ENCODE measurements around the gene PRPS1. TPM values are rescaled to one million over a fixed set of nuclear protein-coding genes. Genes with fewer than 3 reads are reported as not detected.
A peak's percentile ranks its signal among the peaks of the same experiment; 100 is the strongest.

Gene PRPS1
- total RNA-seq, 1 experiment from 2014 or later: 126 TPM

GRCh38 chrX:107629540-107629909 is 1.2 kb downstream of the PRPS1 start:
- Mint-ChIP-seq H3K27ac (peak overlapping the region; percentile 79), H3K36me3 (0 out of 2 replicates have a peak, but pooled peaks cover 4% of the 10 kb centered on the region), H3K9me3 (no peaks in the 10 kb centered on the region), H3K4me1 (peaks cover 24% of the 10 kb centered on the region), H3K27me3 (ENCODE audit: low read depth) (no peaks in the 10 kb centered on the region), H3K4me3 (peak overlapping the region; percentile 92)
- CTCF ChIA-PET: interaction anchor here (1.3 to 2.8 kb wide), 4 partner anchors 25 to 178 kb away, joined by 3 to 16 read pairs (median 10); no protein-coding TSS in a partner anchor
- DNase-seq (ENCODE audit: low spot score): no peak
- POLR2A ChIA-PET: interaction anchor here (2.1 to 2.3 kb wide), 2 partner anchors 25 to 87 kb away, joined by 7 to 9 read pairs; no protein-coding TSS in a partner anchor
- no peak for TF ChIP-seq MYBL2 (CRISPR knock-in tag; IDR thresholded peaks at IDR 0.05)
- TF ChIP-seq CDX4 (CRISPR knock-in tag; IDR thresholded peaks at IDR 0.05; ENCODE audit: borderline replicate concordance): no peak
- no peak for TF ChIP-seq ZNF121 (CRISPR knock-in tag; IDR thresholded peaks at IDR 0.05)
- TF ChIP-seq CREM (CRISPR knock-in tag; IDR thresholded peaks at IDR 0.05): no peak
- no peak for TF ChIP-seq EMX1 (CRISPR knock-in tag; IDR thresholded peaks at IDR 0.05)
- TF ChIP-seq SOX15 (CRISPR knock-in tag; IDR thresholded peaks at IDR 0.05): no peak
- TF ChIP-seq CTCF (IDR thresholded peaks at IDR 0.05): no peak
- TF ChIP-seq RELA (CRISPR knock-in tag; IDR thresholded peaks at IDR 0.05; ENCODE audit: borderline replicate concordance): no peak
- no peak for TF ChIP-seq HMGXB4 (CRISPR knock-in tag; IDR thresholded peaks at IDR 0.05)
- TF ChIP-seq E2F1 (CRISPR knock-in tag; IDR thresholded peaks at IDR 0.05): no peak
- no peak for TF ChIP-seq ZNF232 (CRISPR knock-in tag; IDR thresholded peaks at IDR 0.05)
- no peak for TF ChIP-seq ZBTB43 (CRISPR knock-in tag; IDR thresholded peaks at IDR 0.05)
- ATAC-seq: no peak

- no peak for DNase-seq (ENCODE audit: low spot score)
- ChIA-PET CTCF (interaction anchor here (2.3 to 2.8 kb wide), 2 partner anchors 25 to 88 kb away, joined by 14 to 16 read pairs; no protein-coding TSS in a partner anchor), POLR2A (interaction anchor here (2.1 to 2.3 kb wide), 2 partner anchors 25 to 86 kb away, joined by 7 to 9 read pairs; no protein-coding TSS in a partner anchor)
- Mint-ChIP-seq H3K27ac (no peak overlapping the region), H3K4me3 (peak overlapping the region; percentile 92), H3K4me1 (peaks cover 24% of the 10 kb centered on the region), H3K27me3 (ENCODE audit: low read depth) (no peaks in the 10 kb centered on the region), H3K36me3 (0 out of 2 replicates have a peak, but pooled peaks cover 4% of the 10 kb centered on the region), H3K9me3 (no peaks in the 10 kb centered on the region)
- TF ChIP-seq ZNF138 (CRISPR knock-in tag; conservative IDR thresholded peaks at IDR 0.05): no peak
- no peak for TF ChIP-seq HMGXB4 (CRISPR knock-in tag; IDR thresholded peaks at IDR 0.05)
- no peak for ATAC-seq
Measured at GRCh38 chrX:107630031-107630689, 1.9 kb downstream of the PRPS1 start.
